Measurements from ENCODE around the gene MORN2. TPM values are rescaled to one million over a fixed set of nuclear protein-coding genes. Genes with fewer than 3 reads are reported as not detected.
"Not testable (repeated sequence)": the region's sequence is repeated elsewhere in the genome, so short reads cannot be mapped to it uniquely, and the experiment has no call there.

The MORN2 gene
- total and polyA plus RNA-seq, 9 of the 15 experiments (the other 6 are each of a cell fraction or from before 2014, with no cell fraction given) = 10.4 to 39.5 (median 20.8) TPM

DNA sequence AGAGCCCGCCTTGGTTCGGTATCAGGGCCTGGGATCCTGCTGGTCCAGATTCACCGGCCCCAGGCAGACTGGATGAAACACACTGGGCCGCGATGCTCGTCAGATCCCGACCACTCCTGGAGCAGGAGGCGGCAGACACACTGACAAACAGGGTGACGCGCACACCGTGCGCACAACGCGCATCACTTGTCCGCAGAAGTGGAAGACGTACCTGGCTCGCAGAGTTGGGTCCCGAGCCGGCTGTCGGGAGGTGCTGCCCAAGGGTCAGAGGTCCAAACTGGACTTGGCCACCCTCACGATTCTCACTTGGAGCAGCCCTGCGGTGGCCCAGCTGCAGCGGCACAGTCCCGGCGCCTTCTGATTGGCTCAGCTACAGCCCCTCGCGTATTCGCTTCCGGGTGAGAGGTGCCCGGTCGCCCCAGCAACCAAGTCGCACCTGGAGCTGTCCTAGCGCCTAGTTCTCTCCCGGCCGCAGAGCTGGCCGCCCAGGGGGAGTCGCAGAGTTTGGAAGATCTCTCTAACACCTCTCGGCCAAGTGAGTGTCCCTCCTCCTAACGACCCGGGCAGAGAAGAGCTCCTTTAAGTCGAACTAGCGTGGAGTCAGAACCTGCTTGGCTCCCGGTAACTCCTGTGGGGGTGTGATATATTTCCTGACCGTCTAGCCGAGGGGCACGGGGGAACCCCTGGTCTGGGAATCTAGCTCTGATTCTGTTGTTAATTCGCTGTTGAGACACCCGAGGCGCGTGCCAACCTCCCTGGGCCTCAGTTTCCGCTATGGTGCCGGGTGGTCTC lies at the start of gene MORN2, which contains the start of gene DHX57 (continued):
- peak; percentile 97 for TF ChIP-seq RFX1 (IDR thresholded peaks at IDR 0.05)

DNA sequence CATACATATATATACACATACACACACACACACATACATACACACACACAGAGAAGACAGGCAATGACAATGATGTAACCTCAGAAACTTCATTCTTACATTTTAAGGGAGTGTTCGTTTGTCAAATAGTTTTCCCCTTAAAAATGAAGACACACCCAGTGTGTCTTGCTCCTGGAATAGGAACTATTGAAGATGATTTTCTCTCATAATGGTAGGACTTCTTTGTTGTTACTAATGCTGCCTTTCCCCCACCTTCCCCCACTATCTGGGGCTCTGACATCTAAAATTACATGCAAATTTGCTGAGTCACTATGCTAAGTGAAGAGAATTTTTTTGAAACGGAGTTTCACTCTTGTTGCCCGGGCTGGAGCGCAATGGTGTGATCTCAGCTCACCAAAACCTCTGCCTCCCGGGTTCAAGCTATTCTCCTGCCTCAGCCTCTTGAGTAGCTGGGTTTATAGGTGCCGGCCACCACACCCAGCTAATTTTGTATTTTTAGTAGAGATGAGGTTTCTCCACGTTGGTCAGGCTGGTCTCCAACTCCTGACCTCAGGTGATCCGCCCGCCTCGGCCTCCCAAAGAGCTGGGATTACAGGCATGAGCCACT lies 48.1 kb upstream of the MORN2 start:
- peak overlapping the region; percentile 64 to 70; a peak in 3 of 4 replicates for H3K9ac ChIP-seq (ENCODE audit: insufficient read depth in 1 of 2, low read depth in 2 of 2, low read length in 2 of 2)
- 5% methylated on average over 10 of the region's 10 CpGs for WGBS (ENCODE audit: insufficient coverage, low coverage, missing lambda C conversion rate)
- POLR2A ChIA-PET = interaction anchor here (0.9 to 3.2 kb wide), 6 partner anchors 9 to 80 kb away, joined by 3 to 28 read pairs (median 4); partner anchors contain the start of gene SRSF7
- peak overlapping the region; percentile 92 for H2AFZ ChIP-seq (ENCODE audit: low read depth, low read length)
- CTCF ChIA-PET (ENCODE audit: low intra/inter-chr PET ratio); in situ Hi-C loops (cut with MboI); H3K27me3 ChIP-seq (ENCODE audit: control insufficient read depth in 2 of 2, insufficient read depth in 2 of 2, low read length in 2 of 2); H3K9me1 ChIP-seq (ENCODE audit: control insufficient read depth, insufficient read depth, low read length); H4K20me1 ChIP-seq (replicated peaks; ENCODE audit: control insufficient read depth, insufficient read depth, low read length); H3K9me3 ChIP-seq (replicated peaks; ENCODE audit: control insufficient read depth, insufficient read depth, low read depth, low read length); H3K4me1 ChIP-seq (replicated peaks in 1 of 2; ENCODE audit: control insufficient read depth in 2 of 2, insufficient read depth in 2 of 2, low read length in 2 of 2); H3K79me2 ChIP-seq (ENCODE audit: control insufficient read depth, insufficient read depth, low read length); BruUV-seq (replicated peaks): not testable (repeated sequence)
- peak overlapping the region; percentile 87 for H3K27ac ChIP-seq (ENCODE audit: extremely low read depth, low read depth, low read length)
- peak overlapping the region; percentile 70 for H3K4me2 ChIP-seq (ENCODE audit: insufficient read depth, low read length)
- peak; percentile 88 for FAIRE-seq
- peaks cover 32% of the 10 kb centered on the region; the same call in 2 of the 3 replicates for H3K36me3 ChIP-seq (ENCODE audit: control insufficient read depth, insufficient read depth, low read length)
- peak; percentile 61 to 80 (median 72) for DNase-seq (ENCODE audit: extremely low read depth in 1 of 4, low spot score in 3 of 4)
- peak overlapping the region; percentile 10; the same call in 1 of the 2 replicates for H3K4me3 ChIP-seq
- intact Hi-C loops (cut with micrococcal nuclease) = loop anchor here (2.0 to 5.0 kb wide), 2 partner anchors 77 to 105 kb away; partner anchors contain the start of gene SRSF7
- peak; percentile 94 for ATAC-seq
- TF ChIP-seq, protein P1, sequence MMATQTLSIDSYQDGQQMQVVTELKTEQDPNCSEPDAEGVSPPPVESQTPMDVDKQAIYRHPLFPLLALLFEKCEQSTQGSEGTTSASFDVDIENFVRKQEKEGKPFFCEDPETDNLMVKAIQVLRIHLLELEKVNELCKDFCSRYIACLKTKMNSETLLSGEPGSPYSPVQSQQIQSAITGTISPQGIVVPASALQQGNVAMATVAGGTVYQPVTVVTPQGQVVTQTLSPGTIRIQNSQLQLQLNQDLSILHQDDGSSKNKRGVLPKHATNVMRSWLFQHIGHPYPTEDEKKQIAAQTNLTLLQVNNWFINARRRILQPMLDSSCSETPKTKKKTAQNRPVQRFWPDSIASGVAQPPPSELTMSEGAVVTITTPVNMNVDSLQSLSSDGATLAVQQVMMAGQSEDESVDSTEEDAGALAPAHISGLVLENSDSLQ (IDR thresholded peaks at IDR 0.05) = peak; percentile 48
- TF ChIP-seq GABPB1 (CRISPR knock-in tag; IDR thresholded peaks at IDR 0.05) (0 out of 2 replicates have a peak, but pooled peaks have one; percentile 38), NBN (IDR thresholded peaks at IDR 0.05; ENCODE audit: low read depth) (0 out of 2 replicates have a peak, but pooled peaks have one; percentile 25), MECOM (CRISPR knock-in tag; IDR thresholded peaks at IDR 0.05) (peak; percentile 50; the same call in 1 of the 2 replicates), TAF1 (IDR thresholded peaks at IDR 0.05; ENCODE audit: control insufficient read depth, extremely low read depth, insufficient read depth, low read length, severe bottlenecking) (peak; percentile 25), ARNT (IDR thresholded peaks at IDR 0.05) (peak in 1 of 2 experiments; percentile 61; a peak in 1 of 4 replicates), ZNF175 (CRISPR knock-in tag; IDR thresholded peaks at IDR 0.05; ENCODE audit: low read depth) (peak; percentile 66; the same call in 1 of the 2 replicates), SMARCE1 (IDR thresholded peaks at IDR 0.05) (peak; percentile 90), NFE2 (IDR thresholded peaks at IDR 0.05; ENCODE audit: low read depth) (peak; percentile 99), CBFA2T3 (IDR thresholded peaks at IDR 0.05) (peak; percentile 55), ZNF316 (IDR thresholded peaks at IDR 0.05) (peak; percentile 99), RB1 (IDR thresholded peaks at IDR 0.05; ENCODE audit: low read depth) (peak; percentile 60; the same call in 1 of the 2 replicates), MAFF (IDR thresholded peaks at IDR 0.05; ENCODE audit: low read length) (peak; percentile 99), RNF2 (IDR thresholded peaks at IDR 0.05) (peak; percentile 64; the same call in 1 of the 2 replicates)
- TF ChIP-seq, protein P2, sequence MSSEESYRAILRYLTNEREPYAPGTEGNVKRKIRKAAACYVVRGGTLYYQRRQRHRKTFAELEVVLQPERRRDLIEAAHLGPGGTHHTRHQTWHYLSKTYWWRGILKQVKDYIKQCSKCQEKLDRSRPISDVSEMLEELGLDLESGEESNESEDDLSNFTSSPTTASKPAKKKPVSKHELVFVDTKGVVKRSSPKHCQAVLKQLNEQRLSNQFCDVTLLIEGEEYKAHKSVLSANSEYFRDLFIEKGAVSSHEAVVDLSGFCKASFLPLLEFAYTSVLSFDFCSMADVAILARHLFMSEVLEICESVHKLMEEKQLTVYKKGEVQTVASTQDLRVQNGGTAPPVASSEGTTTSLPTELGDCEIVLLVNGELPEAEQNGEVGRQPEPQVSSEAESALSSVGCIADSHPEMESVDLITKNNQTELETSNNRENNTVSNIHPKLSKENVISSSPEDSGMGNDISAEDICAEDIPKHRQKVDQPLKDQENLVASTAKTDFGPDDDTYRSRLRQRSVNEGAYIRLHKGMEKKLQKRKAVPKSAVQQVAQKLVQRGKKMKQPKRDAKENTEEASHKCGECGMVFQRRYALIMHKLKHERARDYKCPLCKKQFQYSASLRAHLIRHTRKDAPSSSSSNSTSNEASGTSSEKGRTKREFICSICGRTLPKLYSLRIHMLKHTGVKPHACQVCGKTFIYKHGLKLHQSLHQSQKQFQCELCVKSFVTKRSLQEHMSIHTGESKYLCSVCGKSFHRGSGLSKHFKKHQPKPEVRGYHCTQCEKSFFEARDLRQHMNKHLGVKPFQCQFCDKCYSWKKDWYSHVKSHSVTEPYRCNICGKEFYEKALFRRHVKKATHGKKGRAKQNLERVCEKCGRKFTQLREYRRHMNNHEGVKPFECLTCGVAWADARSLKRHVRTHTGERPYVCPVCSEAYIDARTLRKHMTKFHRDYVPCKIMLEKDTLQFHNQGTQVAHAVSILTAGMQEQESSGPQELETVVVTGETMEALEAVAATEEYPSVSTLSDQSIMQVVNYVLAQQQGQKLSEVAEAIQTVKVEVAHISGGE (CRISPR knock-in tag; IDR thresholded peaks at IDR 0.05) = peak in 1 of 3 experiments; percentile 24; a peak in 1 of 6 replicates

All from K562 (cell line).